ENCODE results near the gene INTS3.

GRCh38 chr1:153791648-153792253 lies 63.9 kb downstream of the INTS3 start:
- TF ChIP-seq POLR2A (IDR thresholded peaks at IDR 0.05): no peak
- no peak for TF ChIP-seq CTCF (IDR thresholded peaks at IDR 0.05)
